GM12878 (cell line): ENCODE data around the gene EDEM3. TPM values are rescaled to one million over a fixed set of nuclear protein-coding genes. Genes with fewer than 3 reads are reported as not detected.

Source experiments
- ATAC-seq: fragments of 200-7000 bp; cut with Tn5 transposase; 3 replicates; pipeline ENCODE4 v1.9.1; 2020; ENCODE audit warnings: mild to moderate bottlenecking, moderate library complexity
- BruUV-seq: library from RNA; stranded (reverse); fragments of 400-500 nt; replicated peaks from 2 replicates; lab custom pipeline; 2021; lab: Mats Ljungman, UMichigan
- CTCF ChIA-PET: fragments of 300-600 bp; sonication (Branson Sonifier 250); formaldehyde crosslinking; extraction: SDS; loops from one replicate; lab custom pipeline; 2021; ENCODE audit warnings: inconsistent platforms; lab: Yijun Ruan, JAX
- POLR2A ChIA-PET: fragments of 350-600 bp; formaldehyde crosslinking; extraction: SDS; loops from one replicate; lab custom pipeline; 2021; ENCODE audit warnings: inconsistent platforms; lab: Charles Lee
- RAD21 ChIA-PET: fragments of 300-600 bp; sonication (Branson Sonifier 250); formaldehyde crosslinking; loops from one replicate; lab custom pipeline; 2023; ENCODE audit warnings: antibody characterized with exemption; ENCODE audit not compliant: unreplicated experiment; lab: Charles Lee
- SMC1A ChIA-PET: fragments of 300-600 bp; sonication (Branson Sonifier 250); formaldehyde crosslinking; loops from one replicate; lab custom pipeline; 2023; ENCODE audit not compliant: unreplicated experiment, uncharacterized antibody; lab: Charles Lee
- DNase-seq: peaks from one replicate; pipeline ENCODE4 v3.0.0-alpha.2; 2011; ENCODE audit warnings: low read depth, low spot score
- FAIRE-seq: peaks from 3 replicates; lab custom pipeline; 2011; peaks lifted over from hg19 to GRCh38; lab: Jason Lieb, UNC
- H2AFZ ChIP-seq: 2 replicates; pipeline ENCODE4 v1.6.0; 2011; ENCODE audit warnings: low read depth, low read length, control low read depth; ENCODE audit not compliant: control insufficient read depth
- H3K27ac ChIP-seq: 2 replicates; pipeline ENCODE4 v1.5.1; 2011; ENCODE audit warnings: control low read depth; ENCODE audit not compliant: control insufficient read depth, insufficient read depth
- H3K27me3 ChIP-seq, 2 experiments: replicated peaks in 1 of 2; 2 replicates each; pipeline versions ENCODE4 v1.6.0 to v1.6.1; 2011; ENCODE audit warnings: low read length in 1 of 2; ENCODE audit not compliant: control insufficient read depth in 2 of 2, insufficient read depth in 2 of 2
- H3K36me3 ChIP-seq, 2 experiments: 2 replicates each; pipeline ENCODE4 v1.5.1; 2011; ENCODE audit warnings: low read length in 1 of 2; ENCODE audit not compliant: control insufficient read depth in 2 of 2, insufficient read depth in 2 of 2
- H3K4me1 ChIP-seq: 2 replicates; pipeline ENCODE4 v1.6.1; 2011; ENCODE audit warnings: mild to moderate bottlenecking, low read length, moderate library complexity, mixed read lengths; ENCODE audit not compliant: control insufficient read depth, insufficient read depth
- H3K4me2 ChIP-seq: 2 replicates; pipeline ENCODE4 v1.6.0; 2011; ENCODE audit warnings: control low read depth; ENCODE audit not compliant: control insufficient read depth, insufficient read depth
- H3K4me3 ChIP-seq: fragments of 200-600 bp; sonication (generic); 2 replicates; pipeline ENCODE4 v1.5.1; 2016
- H3K79me2 ChIP-seq: 2 replicates; pipeline ENCODE4 v1.6.0; 2011; ENCODE audit warnings: low read length; ENCODE audit not compliant: control insufficient read depth, insufficient read depth
- H3K9ac ChIP-seq: 2 replicates; pipeline ENCODE4 v1.8.0; 2011; ENCODE audit warnings: low read length, control low read depth, mixed read lengths; ENCODE audit not compliant: control insufficient read depth, insufficient read depth
- H3K9me3 ChIP-seq: replicated peaks from 3 replicates; pipeline ENCODE4 v1.5.1; 2011; ENCODE audit warnings: mild to moderate bottlenecking, low read length; ENCODE audit not compliant: control insufficient read depth, insufficient read depth
- H4K20me1 ChIP-seq: 2 replicates; pipeline ENCODE4 v1.6.0; 2011; ENCODE audit not compliant: control insufficient read depth, insufficient read depth
- BACH1 ChIP-seq: fragments of 450-650 bp; IDR thresholded peaks from 2 replicates; pipeline ENCODE4 v1.6.1; 2017; ENCODE audit warnings: mild to moderate bottlenecking, borderline replicate concordance
- BCL11A ChIP-seq: IDR thresholded peaks from 2 replicates; pipeline ENCODE4 v1.6.1; 2011; ENCODE audit warnings: low read depth, low read length
- CBFB ChIP-seq: IDR thresholded peaks from 2 replicates; pipeline ENCODE4 v1.6.1; 2016; ENCODE audit warnings: antibody characterized with exemption, low read depth
- HCFC1 ChIP-seq: fragments of 150-350 bp; IDR thresholded peaks from 2 replicates; pipeline ENCODE4 v1.6.1; 2014; ENCODE audit warnings: low read length
- HDAC2 ChIP-seq: fragments of 200-600 bp; sonication (generic); IDR thresholded peaks from 2 replicates; pipeline ENCODE4 v1.6.1; 2017
- KAT2A ChIP-seq: conservative IDR thresholded peaks from 2 replicates; pipeline ENCODE4 v1.6.1; 2011; ENCODE audit warnings: low read depth, low read length; ENCODE audit not compliant: control insufficient read depth
- LARP7 ChIP-seq: fragments of 450-650 bp; IDR thresholded peaks from 2 replicates; pipeline ENCODE4 v1.6.1; 2017; ENCODE audit warnings: mild to moderate bottlenecking
- MAX ChIP-seq: IDR thresholded peaks from 2 replicates; pipeline ENCODE4 v1.6.1; 2012; ENCODE audit warnings: low read depth, low read length, improper control_type of control experiment
- NKRF ChIP-seq: fragments of 450-650 bp; conservative IDR thresholded peaks from 2 replicates; pipeline ENCODE4 v1.6.1; 2017; ENCODE audit warnings: mild to moderate bottlenecking, moderate library complexity
- NR2F1 ChIP-seq: fragments of 450-650 bp; conservative IDR thresholded peaks from 2 replicates; pipeline ENCODE4 v1.6.1; 2017; ENCODE audit warnings: mild to moderate bottlenecking
- POLR2A ChIP-seq: IDR thresholded peaks from 2 replicates; pipeline ENCODE4 v1.6.1; 2011; ENCODE audit warnings: low read depth, mild to moderate bottlenecking, low read length
- RUNX3 ChIP-seq: IDR thresholded peaks from 2 replicates; pipeline ENCODE4 v1.6.1; 2012; ENCODE audit warnings: low read length, inconsistent platforms
- SRF ChIP-seq, 2 experiments: IDR thresholded peaks; 2 replicates each; pipeline ENCODE4 v1.6.1; 2011; ENCODE audit warnings: low read depth in 2 of 2, low read length in 2 of 2, mild to moderate bottlenecking in 1 of 2, moderate library complexity in 1 of 2
- TBL1XR1 ChIP-seq: IDR thresholded peaks from 2 replicates; pipeline ENCODE4 v1.6.1; 2012; ENCODE audit warnings: low read depth, low read length, improper control_type of control experiment
- YY1 ChIP-seq: IDR thresholded peaks from 2 replicates; pipeline ENCODE4 v1.6.1; 2011; ENCODE audit warnings: low read depth, mild to moderate bottlenecking, low read length
- WGBS: methylation state at CpG from one replicate; pipeline ENCODE4 v1.1.6; 2016; ENCODE audit warnings: low lambda C conversion rate; ENCODE audit not compliant: insufficient replicate concordance, insufficient coverage; ENCODE audit errors: missing lambda C conversion rate; 5-methylcytosine and 5-hydroxymethylcytosine counted together
- in situ Hi-C: fragments of 300-500 bp; cut with MboI; formaldehyde crosslinking; loops from 9 replicates; pipeline ENCODE4 v1.14.3; 2018; ENCODE audit warnings: mixed read lengths
- intact Hi-C: fragments of 100-400 bp; cut with micrococcal nuclease; formaldehyde crosslinking; loops from one replicate; pipeline ENCODE4 v1.14.2; 2022; ENCODE audit not compliant: unreplicated experiment
- polyA plus RNA-seq, 11 experiments: library from polyadenylated mRNA; depleted of rRNA in 4 of 11; unstranded in 6 of 11; stranded (reverse) in 5 of 11; fragments of >200 nt; fragmentation: Nextera tagmentation in 4 of 11; fragmentation: Illumina TruSeq in 1 of 11; extraction: Ambion mirVana in 4 of 11; extraction: Trizol in 1 of 11; gene quantifications; 1 replicate in 1 of 11; 2 replicates in 10 of 11; pipeline versions ENCODE4 v1.2.1 to v1.2.3, GENCODE V29; 2011 to 2016; ENCODE audit warnings: inconsistent platforms in 2 of 11, missing spikeins in 2 of 11, low read depth in 1 of 11
- total RNA-seq, 4 experiments: library from RNA; depleted of rRNA in 3 of 4; stranded (reverse); fragments of >200 nt in 3 of 4; fragmentation: Illumina TruSeq in 1 of 4; extraction: Trizol in 1 of 4; gene quantifications; 2 replicates each; pipeline versions ENCODE4 v1.2.1 to v1.2.3, GENCODE V29; 2013 to 2021
- TF ChIP-seq, protein P1 (sequence below): IDR thresholded peaks from 2 replicates; pipeline ENCODE4 v1.6.1; 2011; ENCODE audit warnings: borderline replicate concordance, low read depth, mild to moderate bottlenecking, moderate library complexity, mixed read lengths, low read length; ENCODE audit not compliant: insufficient read depth; ENCODE audit errors: extremely low read length

Gene EDEM3
- total and polyA plus RNA-seq, 10 of the 15 experiments (the other 5 are each of a cell fraction or from before 2014, with no cell fraction given): 6.4 to 19.3 (median 14.3) TPM

- 62% methylated on average over 3 of the region's 3 CpGs for WGBS
- CTCF ChIA-PET: interaction anchor here (0.9 kb wide), 1 partner anchor 37 kb away, joined by 3 read pairs; no protein-coding TSS in a partner anchor
- SMC1A ChIA-PET: no interaction called here
- no peak overlapping the region for H3K9ac ChIP-seq
- H3K9me3 ChIP-seq: no peaks in the 10 kb centered on the region
- no TSS peak for BruUV-seq
- RAD21 ChIA-PET: no interaction called here
- no peak for FAIRE-seq
- H3K4me2 ChIP-seq: no peak overlapping the region
- no peaks in the 10 kb centered on the region for H3K36me3 ChIP-seq
- in situ Hi-C loops: no loop called here
- H2AFZ ChIP-seq: no peak overlapping the region
- no peak for TF ChIP-seq HDAC2
- no peak for TF ChIP-seq TBL1XR1
- no peak for TF ChIP-seq POLR2A
- TF ChIP-seq HCFC1: no peak
- TF ChIP-seq LARP7: no peak
- TF ChIP-seq YY1: no peak
- no peak for TF ChIP-seq KAT2A
- no peak for TF ChIP-seq CBFB
- TF ChIP-seq NR2F1: no peak
- no peak for TF ChIP-seq BACH1
- no peak for TF ChIP-seq MAX
- no peak for TF ChIP-seq RUNX3
- no peak for TF ChIP-seq BCL11A
- TF ChIP-seq, protein P1, sequence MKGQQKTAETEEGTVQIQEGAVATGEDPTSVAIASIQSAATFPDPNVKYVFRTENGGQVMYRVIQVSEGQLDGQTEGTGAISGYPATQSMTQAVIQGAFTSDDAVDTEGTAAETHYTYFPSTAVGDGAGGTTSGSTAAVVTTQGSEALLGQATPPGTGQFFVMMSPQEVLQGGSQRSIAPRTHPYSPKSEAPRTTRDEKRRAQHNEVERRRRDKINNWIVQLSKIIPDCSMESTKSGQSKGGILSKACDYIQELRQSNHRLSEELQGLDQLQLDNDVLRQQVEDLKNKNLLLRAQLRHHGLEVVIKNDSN: no peak
- no peak for TF ChIP-seq NKRF
- no peak for TF ChIP-seq SRF (IDR thresholded peaks at IDR 0.05; ENCODE audit: low read depth in 2 of 2, low read length in 2 of 2)
- TF ChIP-seq, all 136 proteins: peak for 0
- intact Hi-C loops: no loop called here
- H3K79me2 ChIP-seq: no peaks in the 10 kb centered on the region
- no peaks in the 10 kb centered on the region for H3K4me1 ChIP-seq
- no peak overlapping the region for H3K4me3 ChIP-seq
- no peaks in the 10 kb centered on the region for H4K20me1 ChIP-seq
- H3K27me3 ChIP-seq: no peaks in the 10 kb centered on the region; a peak in 1 of 4 replicates
- POLR2A ChIA-PET: no interaction called here
- ATAC-seq: no peak
- no peak overlapping the region for H3K27ac ChIP-seq
- no peak for DNase-seq
These were observed 114.2 kb downstream of the EDEM3 start for GRCh38 chr1:184640505-184640904.

Other genes starting within 250 kb of the EDEM3 start
- 59.4 and 63.8 TPM in 2 replicates for gene NIBAN1, start 219.7 kb upstream of the EDEM3 start, total RNA-seq (2014; rRNA removed)
- 58.9 and 59.9 TPM in 2 replicates for gene NIBAN1, start 219.7 kb upstream of the EDEM3 start, total RNA-seq (2014; rRNA removed; fragmentation: Illumina TruSeq; extraction: Trizol)
- 66.4 and 67.8 TPM in 2 replicates for gene NIBAN1, start 219.7 kb upstream of the EDEM3 start, total RNA-seq (2021)
- 14.0 and 14.3 TPM in 2 replicates for gene NIBAN1, start 219.7 kb upstream of the EDEM3 start, polyA plus RNA-seq (2011; rRNA removed)
- gene NIBAN1, start 219.7 kb upstream of the EDEM3 start, polyA plus RNA-seq (2014; fragmentation: Illumina TruSeq; extraction: Trizol): 62.3 and 69.0 TPM in 2 replicates
- 10 to 100 TPM; 11.2 to 15.1 TPM for gene NIBAN1, start 219.7 kb upstream of the EDEM3 start, polyA plus RNA-seq (2014; fragmentation: Nextera tagmentation; extraction: Ambion mirVana)
- 40.0 and 40.9 TPM in 2 replicates for gene NIBAN1, start 219.7 kb upstream of the EDEM3 start, polyA plus RNA-seq (2014; rRNA removed)
- 10 to 100 TPM; 42.6 to 45.9 TPM for gene NIBAN1, start 219.7 kb upstream of the EDEM3 start, polyA plus RNA-seq (2016; fragmentation: Nextera tagmentation; extraction: Ambion mirVana)